ENCODE measurements around the gene PRR5L.

PRR5L gene

GRCh38 chr11:36352922-36353321, 56.8 kb downstream of the PRR5L start:
- Histone ChIP-seq H3K4me3 (ENCODE audit: low read length) (no peak overlapping the region), H3K9ac (ENCODE audit: low read length) (no peak overlapping the region), H3K36me3 (ENCODE audit: control insufficient read depth, insufficient read depth, low read length) (no peaks in the 10 kb centered on the region)

GRCh38 chr11:36354221-36355003, 58.3 kb downstream of the PRR5L start:
- Histone ChIP-seq H3K4me3 (ENCODE audit: low read length) (no peak overlapping the region), H3K4me1 (ENCODE audit: control insufficient read depth, insufficient read depth, low read length) (no peaks in the 10 kb centered on the region), H3K27me3 (ENCODE audit: control insufficient read depth, insufficient read depth, low read length) (no peaks in the 10 kb centered on the region)

More at GRCh38 chr11:36352922-36353321, 56.8 kb downstream of the PRR5L start:
- H3K9me3 ChIP-seq (ENCODE audit: control insufficient read depth, low read length) = no peaks in the 10 kb centered on the region
- no peaks in the 10 kb centered on the region for H3K27me3 ChIP-seq (ENCODE audit: control insufficient read depth, insufficient read depth, low read length)
- no peaks in the 10 kb centered on the region for H3K4me1 ChIP-seq (ENCODE audit: control insufficient read depth, insufficient read depth, low read length)

GRCh38 chr11:36356201-36356600, 60.1 kb downstream of the PRR5L start:
- no peak overlapping the region for H3K4me3 ChIP-seq (ENCODE audit: low read length)
- no peaks in the 10 kb centered on the region for H3K36me3 ChIP-seq (ENCODE audit: control insufficient read depth, insufficient read depth, low read length)
- no peak overlapping the region for H3K9ac ChIP-seq (ENCODE audit: low read length)
- H3K9me3 ChIP-seq (ENCODE audit: control insufficient read depth, low read length) = no peaks in the 10 kb centered on the region
- H3K27me3 ChIP-seq (ENCODE audit: control insufficient read depth, insufficient read depth, low read length) = no peaks in the 10 kb centered on the region
- H3K4me1 ChIP-seq (ENCODE audit: control insufficient read depth, insufficient read depth, low read length) = no peaks in the 10 kb centered on the region

More at GRCh38 chr11:36354221-36355003, 58.3 kb downstream of the PRR5L start:
- Histone ChIP-seq H3K9ac (ENCODE audit: low read length) (no peak overlapping the region), H3K36me3 (ENCODE audit: control insufficient read depth, insufficient read depth, low read length) (no peaks in the 10 kb centered on the region), H3K9me3 (ENCODE audit: control insufficient read depth, low read length) (no peaks in the 10 kb centered on the region)

- Histone ChIP-seq H3K27me3 (ENCODE audit: control insufficient read depth, insufficient read depth, low read length) (no peaks in the 10 kb centered on the region), H3K4me1 (ENCODE audit: control insufficient read depth, insufficient read depth, low read length) (no peaks in the 10 kb centered on the region), H3K9me3 (ENCODE audit: control insufficient read depth, low read length) (no peaks in the 10 kb centered on the region), H3K36me3 (ENCODE audit: control insufficient read depth, insufficient read depth, low read length) (no peaks in the 10 kb centered on the region), H3K4me3 (ENCODE audit: low read length) (no peak overlapping the region), H3K9ac (ENCODE audit: low read length) (no peak overlapping the region)
Observed at GRCh38 chr11:36357831-36358230, 61.7 kb downstream of the PRR5L start.

- Histone ChIP-seq H3K4me3 (ENCODE audit: low read length) (no peak overlapping the region), H3K9me3 (ENCODE audit: control insufficient read depth, low read length) (no peaks in the 10 kb centered on the region), H3K4me1 (ENCODE audit: control insufficient read depth, insufficient read depth, low read length) (no peaks in the 10 kb centered on the region), H3K9ac (ENCODE audit: low read length) (no peak overlapping the region), H3K36me3 (ENCODE audit: control insufficient read depth, insufficient read depth, low read length) (no peaks in the 10 kb centered on the region), H3K27me3 (ENCODE audit: control insufficient read depth, insufficient read depth, low read length) (no peaks in the 10 kb centered on the region)
Observed at GRCh38 chr11:36358436-36358835, 62.3 kb downstream of the PRR5L start.

GRCh38 chr11:36360318-36360717, 64.2 kb downstream of the PRR5L start:
- H3K4me1 ChIP-seq (ENCODE audit: control insufficient read depth, insufficient read depth, low read length) = no peaks in the 10 kb centered on the region
- H3K9ac ChIP-seq (ENCODE audit: low read length) = no peak overlapping the region
- no peaks in the 10 kb centered on the region for H3K9me3 ChIP-seq (ENCODE audit: control insufficient read depth, low read length)
- no peak overlapping the region for H3K4me3 ChIP-seq (ENCODE audit: low read length)
- H3K27me3 ChIP-seq (ENCODE audit: control insufficient read depth, insufficient read depth, low read length) = no peaks in the 10 kb centered on the region
- H3K36me3 ChIP-seq (ENCODE audit: control insufficient read depth, insufficient read depth, low read length) = no peaks in the 10 kb centered on the region

- Histone ChIP-seq H3K9me3 (ENCODE audit: control insufficient read depth, low read length) (no peaks in the 10 kb centered on the region), H3K27me3 (ENCODE audit: control insufficient read depth, insufficient read depth, low read length) (no peaks in the 10 kb centered on the region), H3K36me3 (ENCODE audit: control insufficient read depth, insufficient read depth, low read length) (no peaks in the 10 kb centered on the region), H3K4me3 (ENCODE audit: low read length) (no peak overlapping the region), H3K9ac (ENCODE audit: low read length) (no peak overlapping the region), H3K4me1 (ENCODE audit: control insufficient read depth, insufficient read depth, low read length) (no peaks in the 10 kb centered on the region)
Observed at GRCh38 chr11:36360826-36361415, 64.8 kb downstream of the PRR5L start.

- Histone ChIP-seq H3K9me3 (ENCODE audit: control insufficient read depth, low read length) (no peaks in the 10 kb centered on the region), H3K4me1 (ENCODE audit: control insufficient read depth, insufficient read depth, low read length) (no peaks in the 10 kb centered on the region), H3K36me3 (ENCODE audit: control insufficient read depth, insufficient read depth, low read length) (no peaks in the 10 kb centered on the region), H3K9ac (ENCODE audit: low read length) (no peak overlapping the region), H3K27me3 (ENCODE audit: control insufficient read depth, insufficient read depth, low read length) (no peaks in the 10 kb centered on the region), H3K4me3 (ENCODE audit: low read length) (no peak overlapping the region)
Observed at GRCh38 chr11:36361472-36361871, 65.4 kb downstream of the PRR5L start.

- Histone ChIP-seq H3K4me3 (ENCODE audit: low read length) (no peak overlapping the region), H3K9me3 (ENCODE audit: control insufficient read depth, low read length) (no peaks in the 10 kb centered on the region), H3K4me1 (ENCODE audit: control insufficient read depth, insufficient read depth, low read length) (no peaks in the 10 kb centered on the region), H3K27me3 (ENCODE audit: control insufficient read depth, insufficient read depth, low read length) (no peaks in the 10 kb centered on the region), H3K9ac (ENCODE audit: low read length) (no peak overlapping the region), H3K36me3 (ENCODE audit: control insufficient read depth, insufficient read depth, low read length) (no peaks in the 10 kb centered on the region)
Observed at GRCh38 chr11:36361901-36362391, 65.9 kb downstream of the PRR5L start.

- no peaks in the 10 kb centered on the region for H3K9me3 ChIP-seq (ENCODE audit: control insufficient read depth, low read length)
- no peak overlapping the region for H3K9ac ChIP-seq (ENCODE audit: low read length)
- H3K4me3 ChIP-seq (ENCODE audit: low read length) = no peak overlapping the region
- H3K4me1 ChIP-seq (ENCODE audit: control insufficient read depth, insufficient read depth, low read length) = no peaks in the 10 kb centered on the region
- H3K27me3 ChIP-seq (ENCODE audit: control insufficient read depth, insufficient read depth, low read length) = no peaks in the 10 kb centered on the region
- no peaks in the 10 kb centered on the region for H3K36me3 ChIP-seq (ENCODE audit: control insufficient read depth, insufficient read depth, low read length)
Observed at GRCh38 chr11:36362902-36363301, 66.8 kb downstream of the PRR5L start.

GRCh38 chr11:36363361-36364268, 67.5 kb downstream of the PRR5L start:
- H3K4me3 ChIP-seq (ENCODE audit: low read length) = no peak overlapping the region
- no peaks in the 10 kb centered on the region for H3K9me3 ChIP-seq (ENCODE audit: control insufficient read depth, low read length)
- H3K4me1 ChIP-seq (ENCODE audit: control insufficient read depth, insufficient read depth, low read length) = no peaks in the 10 kb centered on the region
- no peaks in the 10 kb centered on the region for H3K36me3 ChIP-seq (ENCODE audit: control insufficient read depth, insufficient read depth, low read length)
- H3K9ac ChIP-seq (ENCODE audit: low read length) = no peak overlapping the region
- no peaks in the 10 kb centered on the region for H3K27me3 ChIP-seq (ENCODE audit: control insufficient read depth, insufficient read depth, low read length)

Measured in mucosa of stomach (tissue), 1 donor.